Measurements from ENCODE around the gene ST3GAL2.

DNA sequence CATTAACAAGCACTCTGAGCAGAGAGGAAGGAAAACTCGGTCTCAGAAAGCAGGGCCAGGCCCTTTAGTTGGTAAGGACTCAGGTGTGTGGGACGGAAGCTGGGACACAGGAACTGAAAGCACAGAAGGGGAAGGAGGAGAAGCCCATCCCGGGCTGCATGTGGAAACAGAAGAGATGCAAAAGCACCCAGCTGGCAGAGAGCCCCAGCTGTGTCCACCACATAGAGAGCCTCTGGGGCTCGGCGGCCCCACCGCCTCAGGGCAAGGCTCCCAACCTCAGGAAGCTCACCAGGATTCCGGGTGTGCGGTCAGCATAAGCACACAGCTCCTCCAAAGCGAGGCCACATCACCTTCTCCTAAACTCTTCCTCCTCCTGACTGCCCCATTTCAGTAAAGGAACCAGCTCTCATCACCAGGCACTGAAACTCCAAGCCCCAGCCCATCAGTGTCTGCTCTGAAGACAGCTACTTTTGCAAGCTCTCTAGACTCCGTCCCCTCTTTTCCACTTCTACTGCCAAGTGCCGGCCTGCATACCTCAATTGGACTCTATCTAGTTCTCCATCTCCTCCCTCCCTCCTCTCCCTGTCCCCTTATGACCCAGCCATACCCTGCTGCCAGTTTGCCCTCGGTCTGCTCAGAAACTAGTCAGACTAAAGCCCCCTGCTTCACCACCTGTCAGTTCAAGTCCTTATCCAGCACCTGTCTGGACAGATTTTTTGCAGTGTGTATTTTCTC, 6.0 kb downstream of the ST3GAL2 start:
- TF ChIP-seq, protein P1, sequence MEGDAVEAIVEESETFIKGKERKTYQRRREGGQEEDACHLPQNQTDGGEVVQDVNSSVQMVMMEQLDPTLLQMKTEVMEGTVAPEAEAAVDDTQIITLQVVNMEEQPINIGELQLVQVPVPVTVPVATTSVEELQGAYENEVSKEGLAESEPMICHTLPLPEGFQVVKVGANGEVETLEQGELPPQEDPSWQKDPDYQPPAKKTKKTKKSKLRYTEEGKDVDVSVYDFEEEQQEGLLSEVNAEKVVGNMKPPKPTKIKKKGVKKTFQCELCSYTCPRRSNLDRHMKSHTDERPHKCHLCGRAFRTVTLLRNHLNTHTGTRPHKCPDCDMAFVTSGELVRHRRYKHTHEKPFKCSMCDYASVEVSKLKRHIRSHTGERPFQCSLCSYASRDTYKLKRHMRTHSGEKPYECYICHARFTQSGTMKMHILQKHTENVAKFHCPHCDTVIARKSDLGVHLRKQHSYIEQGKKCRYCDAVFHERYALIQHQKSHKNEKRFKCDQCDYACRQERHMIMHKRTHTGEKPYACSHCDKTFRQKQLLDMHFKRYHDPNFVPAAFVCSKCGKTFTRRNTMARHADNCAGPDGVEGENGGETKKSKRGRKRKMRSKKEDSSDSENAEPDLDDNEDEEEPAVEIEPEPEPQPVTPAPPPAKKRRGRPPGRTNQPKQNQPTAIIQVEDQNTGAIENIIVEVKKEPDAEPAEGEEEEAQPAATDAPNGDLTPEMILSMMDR (IDR thresholded peaks at IDR 0.05), result no peak
- TF ChIP-seq EP300 (IDR thresholded peaks at IDR 0.05), result no peak
- no peak for TF ChIP-seq POLR2A (IDR thresholded peaks at IDR 0.05)

All from ovary (tissue), 3 donors.